ENCODE data around the gene SHROOM1. TPM values are rescaled to one million over a fixed set of nuclear protein-coding genes. Genes with fewer than 3 reads are reported as not detected.

Gene SHROOM1
- total and polyA plus RNA-seq, 2 of the 8 experiments (the other 6 are each of a cell fraction or from before 2014, with no cell fraction given), result 3.9 to 5.2 TPM

DNA sequence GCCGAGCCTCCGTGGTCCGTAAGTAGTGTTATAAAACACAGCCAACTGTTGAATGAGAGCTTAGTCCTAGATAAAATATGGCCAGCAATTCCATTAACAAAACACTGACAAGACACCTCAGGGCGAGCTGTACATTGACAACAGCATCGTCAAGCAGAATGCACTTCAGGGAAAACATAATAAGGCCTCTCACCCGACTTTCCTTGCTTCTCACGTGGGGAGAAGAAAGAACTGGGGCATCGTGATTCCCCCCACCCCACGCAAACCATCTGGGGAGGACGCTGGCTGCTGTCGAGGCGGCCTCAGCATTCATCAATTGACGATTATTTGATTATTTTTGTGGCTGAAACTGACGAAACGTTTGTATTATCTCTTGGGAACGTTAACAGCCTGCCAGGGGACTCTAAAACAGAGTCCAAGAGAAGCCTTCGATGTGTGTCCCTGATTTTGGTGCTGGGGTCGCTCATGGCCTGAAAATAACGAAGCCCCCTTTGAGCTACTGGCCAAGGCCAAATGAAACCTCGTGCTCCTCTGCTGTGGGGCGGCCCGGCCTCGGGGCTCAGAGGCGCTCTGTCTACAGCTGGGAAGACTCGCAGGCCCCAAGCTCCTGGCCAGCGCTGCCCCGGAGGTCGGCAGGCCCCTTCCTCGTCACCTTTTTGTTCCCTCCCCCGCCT is 35.4 kb upstream of the SHROOM1 start (continued):
- TF ChIP-seq CEBPB (IDR thresholded peaks at IDR 0.05; ENCODE audit: low read depth, low read length) (no peak), TEAD4 (IDR thresholded peaks at IDR 0.05; ENCODE audit: low read depth, low read length) (no peak)

Data from H1 (cell line).